Measurements from ENCODE around the gene ABHD17C. TPM values are rescaled to one million over a fixed set of nuclear protein-coding genes. Genes with fewer than 3 reads are reported as not detected.

The ABHD17C gene
- total and polyA plus RNA-seq, 7 donors: 1.1 to 3.7 (median 2.6) TPM

- DNase-seq: no peak
- 88 to 94% (median 90%) methylated on average over 4 of the region's 4 CpGs for WGBS, 3 donors
- TF ChIP-seq CTCF (IDR thresholded peaks at IDR 0.05): no peak
- no peaks in the 10 kb centered on the region for H3K4me1 ChIP-seq
- no peaks in the 10 kb centered on the region for H3K27me3 ChIP-seq (ENCODE audit: insufficient read depth in 3 of 3, low read length in 2 of 3)
- no peaks in the 10 kb centered on the region for H3K9me3 ChIP-seq
- intact Hi-C loops (cut with DNase I): loop anchor here in 1 of 2 donors (5.0 kb wide), 1 partner anchor 49 kb away; no protein-coding TSS in a partner anchor
- H3K36me3 ChIP-seq (ENCODE audit: insufficient read depth in 1 of 2, low read depth in 1 of 2): no peaks in the 10 kb centered on the region
- no peak overlapping the region for H3K27ac ChIP-seq
- no peak for ATAC-seq
- H3K4me3 ChIP-seq: no peak overlapping the region
Observed at GRCh38 chr15:80712956-80713355, 17.8 kb downstream of the ABHD17C start.

- Histone ChIP-seq H3K36me3 (ENCODE audit: insufficient read depth in 1 of 2, low read depth in 1 of 2) (no peaks in the 10 kb centered on the region), H3K27me3 (ENCODE audit: insufficient read depth in 3 of 3, low read length in 2 of 3) (no peaks in the 10 kb centered on the region), H3K4me1 (no peaks in the 10 kb centered on the region), H3K9me3 (no peaks in the 10 kb centered on the region), H3K27ac (no peak overlapping the region), H3K4me3 (no peak overlapping the region)
- no peak for TF ChIP-seq CTCF (IDR thresholded peaks at IDR 0.05)
- intact Hi-C loops (cut with DNase I): no loop called here
- ATAC-seq (no peak), DNase-seq (no peak)
- 84 to 85% (median 85%) methylated on average over 7 of the region's 7 CpGs for WGBS, 3 donors
Observed at GRCh38 chr15:80721476-80721875, 26.4 kb downstream of the ABHD17C start.

GRCh38 chr15:80722811-80723210 is 27.7 kb downstream of the ABHD17C start:
- no peak overlapping the region for H3K4me3 ChIP-seq
- H3K4me1 ChIP-seq: peaks cover 8% of the 10 kb centered on the region
- H3K9me3 ChIP-seq: no peaks in the 10 kb centered on the region
- no peaks in the 10 kb centered on the region for H3K36me3 ChIP-seq (ENCODE audit: insufficient read depth in 1 of 2, low read depth in 1 of 2)
- no peaks in the 10 kb centered on the region for H3K27me3 ChIP-seq (ENCODE audit: insufficient read depth in 3 of 3, low read length in 2 of 3)
- H3K27ac ChIP-seq: no peak overlapping the region
- DNase-seq (no peak), ATAC-seq (no peak)
- intact Hi-C loops (cut with DNase I): no loop called here
- WGBS, 3 donors: 91 to 95% (median 94%) methylated on average over 4 of the region's 4 CpGs
- TF ChIP-seq CTCF (IDR thresholded peaks at IDR 0.05): no peak

- Histone ChIP-seq H3K9me3 (no peaks in the 10 kb centered on the region), H3K27me3 (ENCODE audit: insufficient read depth in 3 of 3, low read length in 2 of 3) (no peaks in the 10 kb centered on the region), H3K4me3 (no peak overlapping the region), H3K36me3 (ENCODE audit: insufficient read depth in 1 of 2, low read depth in 1 of 2) (no peaks in the 10 kb centered on the region), H3K27ac (no peak overlapping the region), H3K4me1 (peaks cover 9% of the 10 kb centered on the region)
- WGBS, 3 donors: 41 to 46% (median 45%) methylated on average over 4 of the region's 4 CpGs
- TF ChIP-seq CTCF (IDR thresholded peaks at IDR 0.05): no peak
- DNase-seq (no peak), ATAC-seq (no peak)
- intact Hi-C loops (cut with DNase I): no loop called here
Observed at GRCh38 chr15:80727196-80727595, 32.1 kb downstream of the ABHD17C start.

GRCh38 chr15:80727596-80727995 is 32.5 kb downstream of the ABHD17C start:
- H3K4me1 ChIP-seq: peaks cover 9% of the 10 kb centered on the region
- ATAC-seq: no peak
- 76 to 81% (median 79%) methylated on average over 5 of the region's 5 CpGs for WGBS, 3 donors
- intact Hi-C loops (cut with DNase I): no loop called here
- H3K4me3 ChIP-seq: no peak overlapping the region
- H3K27me3 ChIP-seq (ENCODE audit: insufficient read depth in 3 of 3, low read length in 2 of 3): no peaks in the 10 kb centered on the region
- H3K36me3 ChIP-seq (ENCODE audit: insufficient read depth in 1 of 2, low read depth in 1 of 2): no peaks in the 10 kb centered on the region
- DNase-seq: no peak
- no peak overlapping the region for H3K27ac ChIP-seq
- H3K9me3 ChIP-seq: no peaks in the 10 kb centered on the region
- no peak for TF ChIP-seq CTCF (IDR thresholded peaks at IDR 0.05)
